NK-92 (cell line): ENCODE measurements around the gene VWA5B1.
"Not testable (repeated sequence)": the region's sequence is repeated elsewhere in the genome, so short reads cannot be mapped to it uniquely, and the experiment has no call there.

ENCODE experiments used
- DNase-seq: peaks from one replicate; lab custom pipeline; 2025; ENCODE audit not compliant: unreplicated experiment; lab: John Stamatoyannopoulos, UW

VWA5B1 gene

GRCh38 chr1:20280906-20281305 is 9.8 kb upstream of the VWA5B1 start:
- DNase-seq, result no peak

DNA sequence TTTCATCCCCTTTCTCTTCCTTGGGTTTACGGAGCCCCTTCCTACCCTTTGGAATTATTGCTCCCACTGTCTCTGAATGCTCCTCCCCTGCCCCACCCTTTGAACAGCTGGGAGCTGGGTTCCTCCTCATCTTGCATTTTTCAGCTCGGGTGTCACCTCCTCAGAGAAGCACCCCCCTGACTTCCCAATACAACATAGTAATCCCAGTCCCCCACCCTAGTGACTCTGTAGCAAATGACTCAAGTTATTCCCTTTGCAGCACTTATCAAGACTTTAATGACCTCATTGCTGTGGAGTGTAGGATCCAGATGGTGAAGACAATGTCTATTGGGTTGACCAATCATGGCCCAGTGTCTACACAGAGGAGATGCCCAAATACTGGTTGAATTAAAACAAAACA is 8.9 kb upstream of the VWA5B1 start:
- no peak for DNase-seq

GRCh38 chr1:20282533-20282932 is 8.1 kb upstream of the VWA5B1 start:
- no peak for DNase-seq

GRCh38 chr1:20284046-20284445 is 6.6 kb upstream of the VWA5B1 start:
- no peak for DNase-seq

DNA sequence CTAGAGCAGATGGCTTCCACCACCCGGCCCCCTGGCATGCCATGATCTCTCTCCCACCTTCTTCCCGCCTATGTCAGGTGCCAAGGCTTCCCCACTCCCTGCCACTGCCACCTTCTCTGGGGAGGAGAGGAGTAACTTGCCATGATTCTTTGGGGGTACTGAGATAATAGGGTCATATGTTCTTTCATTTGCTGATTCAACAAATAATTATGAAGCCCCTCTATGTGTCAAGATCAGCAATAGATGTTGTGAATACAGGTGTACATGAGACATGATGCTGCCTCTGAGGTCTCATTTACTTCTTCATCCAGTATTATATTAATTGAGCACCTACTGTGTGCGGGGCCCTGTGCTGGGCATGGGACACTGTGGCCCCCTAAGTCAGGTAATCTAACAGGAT is 6.0 kb upstream of the VWA5B1 start:
- DNase-seq, result no peak

DNA sequence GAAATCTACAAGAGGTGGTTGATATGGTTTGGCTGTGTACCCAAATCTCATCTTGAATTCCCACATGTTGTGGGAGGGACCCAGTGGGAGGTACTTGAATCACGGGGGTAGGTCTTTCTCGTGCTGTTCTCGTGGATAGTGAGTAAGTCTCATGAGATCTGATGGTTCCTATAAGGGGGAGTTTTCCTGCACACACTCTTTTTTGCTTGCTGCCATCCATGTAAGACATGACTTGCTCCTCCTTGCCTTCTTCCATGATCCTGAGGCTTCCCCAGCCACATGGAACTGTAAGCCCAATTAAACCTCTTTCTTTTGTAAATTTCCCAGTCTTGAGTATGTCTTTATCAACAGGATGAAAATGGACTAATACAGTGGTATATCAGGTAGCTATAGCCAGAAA is 5.2 kb upstream of the VWA5B1 start:
- no peak for DNase-seq

DNA sequence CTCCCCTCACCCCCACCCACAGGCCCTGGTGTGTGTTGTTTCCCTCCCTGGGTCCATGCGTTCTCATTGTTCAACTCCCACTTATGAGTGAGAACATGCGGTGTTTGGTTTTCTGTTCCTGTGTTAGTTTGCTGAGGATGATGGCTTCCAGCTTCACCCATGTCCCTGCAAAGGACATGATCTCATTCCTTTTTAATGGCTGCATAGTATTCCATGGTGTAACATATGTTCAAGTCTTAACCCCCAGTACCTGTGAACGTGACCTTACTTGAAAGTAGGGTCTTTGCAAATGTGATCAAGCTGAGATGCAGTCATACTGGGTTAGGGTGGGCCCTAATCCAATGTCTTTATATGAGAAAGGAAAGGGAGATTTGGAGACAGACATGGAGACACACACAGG is 3.0 kb upstream of the VWA5B1 start:
- DNase-seq, result not testable (repeated sequence)

GRCh38 chr1:20291645-20292084 is 990 bp downstream of the VWA5B1 start:
- no peak for DNase-seq

DNA sequence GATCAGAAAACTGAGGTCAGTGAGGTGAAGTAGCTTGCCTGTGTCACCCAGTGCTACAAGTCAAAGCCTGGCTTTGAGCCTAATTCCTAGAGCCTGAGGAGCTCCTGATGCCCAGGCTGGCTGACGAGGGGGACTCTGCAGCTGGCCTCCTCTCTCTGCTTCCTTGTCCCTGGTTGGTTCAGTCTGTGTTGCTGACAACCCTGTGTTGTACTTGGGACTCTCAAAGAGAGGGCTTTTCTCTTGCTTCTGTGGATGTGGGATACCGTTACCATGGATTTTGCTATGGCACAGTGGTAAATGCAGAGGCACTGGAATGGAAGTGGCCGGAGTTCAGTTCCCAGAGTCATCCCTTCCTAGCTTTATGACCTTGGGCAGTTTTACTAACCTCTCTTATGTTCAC is 8.0 kb downstream of the VWA5B1 start:
- no peak for DNase-seq

GRCh38 chr1:20301463-20302107 is 10.9 kb downstream of the VWA5B1 start:
- no peak for DNase-seq

- DNase-seq, result no peak
Observed at GRCh38 chr1:20302108-20302471, 11.4 kb downstream of the VWA5B1 start.

GRCh38 chr1:20307026-20307425 is 16.4 kb downstream of the VWA5B1 start:
- no peak for DNase-seq

- no peak for DNase-seq
Observed at GRCh38 chr1:20308569-20308968, 17.9 kb downstream of the VWA5B1 start.

DNA sequence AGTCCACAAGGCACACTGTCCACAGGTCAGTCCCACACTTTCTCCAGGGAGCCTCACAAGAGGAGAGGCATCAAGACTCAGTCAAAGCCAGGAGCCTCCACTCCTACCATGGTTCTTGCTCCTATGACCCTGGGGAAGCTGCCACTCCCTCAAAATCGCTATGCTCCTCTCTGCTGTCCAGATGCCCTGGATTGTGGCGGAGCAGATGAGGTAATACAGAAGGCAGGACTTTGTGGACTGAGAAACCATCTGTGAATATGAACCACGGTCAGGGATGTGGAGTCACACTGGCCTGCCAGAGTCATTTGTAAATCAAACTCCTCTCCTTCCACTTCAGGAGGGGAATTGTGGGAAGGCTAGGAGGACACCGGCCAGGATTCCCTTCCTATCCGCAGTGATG is 20.6 kb downstream of the VWA5B1 start:
- no peak for DNase-seq

DNA sequence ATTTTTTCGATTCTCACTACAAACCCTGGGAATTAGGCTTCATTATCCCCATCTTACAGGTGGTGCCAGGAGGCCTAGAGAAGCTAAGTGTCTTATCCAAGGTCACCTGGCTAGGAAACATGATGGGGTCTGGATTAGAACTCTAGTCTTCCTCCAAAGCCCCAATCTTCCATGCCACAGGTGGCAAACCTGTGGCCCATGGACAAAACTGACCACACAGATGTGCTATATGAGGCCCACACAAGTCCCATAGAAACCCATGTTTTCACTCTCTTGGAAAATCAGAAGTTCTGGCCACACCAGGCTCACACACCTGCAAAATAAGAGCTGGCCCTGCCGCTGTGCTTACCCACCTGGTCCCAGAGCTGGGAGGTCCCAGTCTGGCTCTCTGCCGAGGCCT is 21.6 kb downstream of the VWA5B1 start:
- no peak for DNase-seq

- DNase-seq, result no peak
Observed at GRCh38 chr1:20312818-20313217, 22.1 kb downstream of the VWA5B1 start.

DNA sequence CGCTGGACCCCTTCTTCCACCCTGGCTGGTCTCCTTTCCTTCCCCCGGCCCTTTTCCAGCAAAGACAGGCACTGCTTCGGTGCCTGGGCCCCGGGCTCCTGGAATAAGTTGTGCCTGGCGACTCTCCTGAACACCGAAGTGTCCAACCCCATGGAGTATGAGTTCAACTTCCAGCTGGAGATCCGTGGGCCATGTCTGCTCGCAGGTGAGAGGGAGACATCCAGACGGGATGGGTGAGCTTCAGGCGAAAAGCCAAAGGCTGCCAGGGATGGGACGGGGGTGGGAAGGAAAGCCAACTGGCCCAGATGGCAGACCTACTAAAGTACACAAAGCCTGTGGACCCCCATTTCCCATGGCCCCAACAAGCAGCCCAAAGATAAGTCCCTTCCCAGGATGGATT is 26.8 kb downstream of the VWA5B1 start:
- DNase-seq, result no peak

DNA sequence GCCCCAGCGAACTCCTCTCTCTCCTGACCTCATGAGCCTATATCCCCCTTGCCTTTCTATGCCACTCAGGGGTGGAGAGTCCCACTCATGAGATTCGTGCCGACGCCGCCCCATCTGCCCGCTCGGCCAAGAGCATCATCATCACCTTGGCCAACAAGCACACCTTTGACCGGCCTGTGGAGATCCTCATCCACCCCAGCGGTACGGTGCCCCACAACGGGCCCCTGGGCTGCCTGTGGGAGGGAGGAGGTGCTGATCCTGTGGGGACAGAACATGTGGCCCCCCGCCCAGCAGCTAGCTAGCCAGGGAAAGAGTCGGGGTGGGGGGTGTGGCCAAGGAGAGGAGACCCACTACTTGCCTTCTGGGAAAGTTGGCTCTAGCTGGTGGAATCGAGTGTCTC is 27.8 kb downstream of the VWA5B1 start:
- no peak for DNase-seq

GRCh38 chr1:20318971-20319370 is 28.3 kb downstream of the VWA5B1 start:
- no peak for DNase-seq

- DNase-seq, result no peak
Observed at GRCh38 chr1:20319456-20320220, 29.0 kb downstream of the VWA5B1 start.

DNA sequence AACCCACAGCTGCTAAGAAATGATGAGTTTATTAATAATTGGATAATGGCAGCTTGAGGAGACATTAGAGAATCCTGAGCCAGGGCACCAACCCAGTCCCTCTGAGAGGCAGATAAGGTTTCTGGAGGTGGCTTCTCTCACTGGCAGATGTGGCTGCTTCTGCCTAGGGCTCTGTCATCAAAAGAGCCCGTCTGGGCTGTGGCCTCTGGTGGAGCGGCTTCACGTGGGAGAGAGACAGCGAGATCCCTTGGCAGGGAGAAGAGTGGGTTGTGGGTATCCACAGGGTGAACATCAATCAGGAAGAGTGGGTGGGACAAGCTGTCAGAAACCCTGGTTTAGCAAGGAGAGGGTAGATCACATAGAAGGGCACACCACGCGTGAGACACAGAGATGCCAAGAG is 30.0 kb downstream of the VWA5B1 start:
- no peak for DNase-seq

GRCh38 chr1:20321573-20321972 is 30.9 kb downstream of the VWA5B1 start:
- DNase-seq, result no peak
